ENCODE data around the gene PDK3. TPM values are rescaled to one million over a fixed set of nuclear protein-coding genes. Genes with fewer than 3 reads are reported as not detected.

PDK3 gene
- total RNA-seq (2021) = 43.8 and 47.3 TPM in 2 replicates
- long read RNA-seq, transcript PDK3-202 (12 exons, 1,921 nt) = major isoform, 234 of 405 reads
- long read RNA-seq, transcript PDK3-201 (11 exons, 1,809 nt) = minor isoform, 112 of 405 reads
- long read RNA-seq, partial matches to known transcripts = 17 of 405 reads
- long read RNA-seq, other reads (novel, unspliced or antisense) = 42 of 405 reads

GRCh38 chrX:24464836-24465531, at the start of gene PDK3:
Gene PDK3 (plus strand): TSS chrX:24465286. CDS start chrX:24465456, 170 bp downstream.
- Mint-ChIP-seq H3K4me3 (peak within 1 kb of the TSS; percentile 81 to 89), H3K36me3 (ENCODE audit: insufficient read depth in 1 of 3, low read depth in 3 of 3) (peaks cover 0 to 4% (median 0%) of the 10 kb centered on the region in 3 experiments; a peak in 1 of 7 replicates), H3K4me1 (peaks cover 26 to 32% of the 10 kb centered on the region in 2 experiments), H3K27me3 (ENCODE audit: low read depth) (peaks cover 2% of the 10 kb centered on the region), H3K9me3 (no peaks in the 10 kb centered on the region), H3K27ac (peak within 1 kb of the TSS; percentile 89 to 96 (median 93); a peak in 6 of 7 replicates)
- Histone ChIP-seq H2AFZ (ENCODE audit: low read length) (no peak within 1 kb of the TSS), H2BK120ac (ENCODE audit: low read depth, low read length, poor library complexity, severe bottlenecking) (no peak within 1 kb of the TSS), H4K5ac (ENCODE audit: insufficient read length, low read depth, low read length) (no peak within 1 kb of the TSS), H3K4me2 (ENCODE audit: insufficient read depth, insufficient read length, low read length) (peak within 1 kb of the TSS; percentile 89), H3K18ac (ENCODE audit: insufficient read length, low read depth, low read length) (peak within 1 kb of the TSS; percentile 83), H3K9ac (ENCODE audit: extremely low read depth, insufficient read length, low read length) (peak within 1 kb of the TSS; percentile 80), H2BK20ac (ENCODE audit: low read depth, low read length, poor library complexity, severe bottlenecking) (no peak within 1 kb of the TSS), H3K14ac (ENCODE audit: insufficient read depth, low read length) (peak within 1 kb of the TSS; percentile 85), H3K27ac (ENCODE audit: insufficient read length, low read depth, low read length) (peak within 1 kb of the TSS; percentile 43), H2BK12ac (ENCODE audit: insufficient read length, low read depth, low read length) (no peak within 1 kb of the TSS), H2BK15ac (ENCODE audit: low read depth, low read length) (no peak within 1 kb of the TSS), H4K8ac (replicated peaks; ENCODE audit: insufficient read length, low read depth, low read length) (no peak within 1 kb of the TSS), H2BK5ac (ENCODE audit: insufficient read length, low read length) (no peak within 1 kb of the TSS), H2AK5ac (ENCODE audit: insufficient read length, low read length) (no peak within 1 kb of the TSS), H4K20me1 (ENCODE audit: control insufficient read depth, insufficient read depth, insufficient read length) (no peaks in the 10 kb centered on the region), H3K9me3 (ENCODE audit: control insufficient read depth, low read depth, low read length) (no peaks in the 10 kb centered on the region), H3K79me1 (ENCODE audit: insufficient read depth, low read depth, low read length, poor library complexity, severe bottlenecking) (no peaks in the 10 kb centered on the region), H3K23ac (ENCODE audit: insufficient read length, low read depth, low read length) (no peak within 1 kb of the TSS), H3K4me1 (ENCODE audit: insufficient read depth, low read length) (peaks cover 4% of the 10 kb centered on the region; the same call in 1 of the 2 replicates), H3K79me2 (ENCODE audit: insufficient read depth, low read length) (no peaks in the 10 kb centered on the region), H3K4ac (ENCODE audit: low read depth, low read length) (no peak within 1 kb of the TSS; the same call in 1 of the 2 replicates), H3K27me3 (ENCODE audit: insufficient read depth, low read length) (no peaks in the 10 kb centered on the region), H3K56ac (ENCODE audit: insufficient read length, low read depth, low read length) (no peak within 1 kb of the TSS), H3K23me2 (ENCODE audit: insufficient read length, low read depth, low read length, poor library complexity, severe bottlenecking) (peaks cover 15% of the 10 kb centered on the region), H4K91ac (ENCODE audit: insufficient read length, low read depth, low read length) (no peak within 1 kb of the TSS), H3T11ph (ENCODE audit: low read length) (no peak within 1 kb of the TSS)
- TF ChIP-seq, protein P1, sequence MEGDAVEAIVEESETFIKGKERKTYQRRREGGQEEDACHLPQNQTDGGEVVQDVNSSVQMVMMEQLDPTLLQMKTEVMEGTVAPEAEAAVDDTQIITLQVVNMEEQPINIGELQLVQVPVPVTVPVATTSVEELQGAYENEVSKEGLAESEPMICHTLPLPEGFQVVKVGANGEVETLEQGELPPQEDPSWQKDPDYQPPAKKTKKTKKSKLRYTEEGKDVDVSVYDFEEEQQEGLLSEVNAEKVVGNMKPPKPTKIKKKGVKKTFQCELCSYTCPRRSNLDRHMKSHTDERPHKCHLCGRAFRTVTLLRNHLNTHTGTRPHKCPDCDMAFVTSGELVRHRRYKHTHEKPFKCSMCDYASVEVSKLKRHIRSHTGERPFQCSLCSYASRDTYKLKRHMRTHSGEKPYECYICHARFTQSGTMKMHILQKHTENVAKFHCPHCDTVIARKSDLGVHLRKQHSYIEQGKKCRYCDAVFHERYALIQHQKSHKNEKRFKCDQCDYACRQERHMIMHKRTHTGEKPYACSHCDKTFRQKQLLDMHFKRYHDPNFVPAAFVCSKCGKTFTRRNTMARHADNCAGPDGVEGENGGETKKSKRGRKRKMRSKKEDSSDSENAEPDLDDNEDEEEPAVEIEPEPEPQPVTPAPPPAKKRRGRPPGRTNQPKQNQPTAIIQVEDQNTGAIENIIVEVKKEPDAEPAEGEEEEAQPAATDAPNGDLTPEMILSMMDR (conservative IDR thresholded peaks at IDR 0.05) = no peak
- no CpG with 5 or more reads among the region's 83 CpGs for WGBS (ENCODE audit: extremely low coverage, insufficient read length, low lambda C conversion rate)
- peak; percentile 97 for DNase-seq

Measured in H9 (cell line).